Skeletal muscle tissue (tissue), 4 donors: ENCODE data around the gene BET1L. TPM values are rescaled to one million over a fixed set of nuclear protein-coding genes. Genes with fewer than 3 reads are reported as not detected.
"Not testable (repeated sequence)": the region's sequence is repeated elsewhere in the genome, so short reads cannot be mapped to it uniquely, and the experiment has no call there.

ENCODE experiments used
- H3K27ac ChIP-seq: one replicate; pipeline ENCODE4 v1.7.0; 2013; ENCODE audit warnings: mild to moderate bottlenecking, low read depth, low read length, inconsistent platforms
- H3K27me3 ChIP-seq, 3 donors: one replicate each; pipeline ENCODE4 v1.7.0; 2013; ENCODE audit warnings: low read length in 3 of 3; ENCODE audit not compliant: control insufficient read depth in 3 of 3, insufficient read depth in 3 of 3
- H3K36me3 ChIP-seq, 3 donors: one replicate each; pipeline ENCODE4 v1.7.0; 2013; ENCODE audit warnings: low read length in 3 of 3; ENCODE audit not compliant: control insufficient read depth in 3 of 3, insufficient read depth in 3 of 3
- H3K4me1 ChIP-seq, 3 donors: one replicate each; pipeline ENCODE4 v1.7.0; 2013; ENCODE audit warnings: low read length in 3 of 3, mild to moderate bottlenecking in 3 of 3; ENCODE audit not compliant: control insufficient read depth in 3 of 3, insufficient read depth in 3 of 3
- H3K4me3 ChIP-seq, 3 donors: one replicate each; pipeline ENCODE4 v1.7.0; 2013; ENCODE audit warnings: low read length in 3 of 3
- H3K9ac ChIP-seq, 3 donors: one replicate each; pipeline ENCODE4 v1.7.0; 2013; ENCODE audit warnings: low read length in 3 of 3, mild to moderate bottlenecking in 3 of 3, moderate library complexity in 2 of 3, low read depth in 1 of 3
- H3K9me3 ChIP-seq, 3 donors: one replicate each; pipeline ENCODE4 v1.7.0; 2013; ENCODE audit warnings: low read length in 3 of 3; ENCODE audit not compliant: control insufficient read depth in 3 of 3
- total RNA-seq: library from RNA; depleted of rRNA; stranded (reverse); fragments of >200 nt; gene quantifications from one replicate; pipeline ENCODE4 v1.2.3, GENCODE V29; 2014
- donor health status: Osteomylitis.

BET1L gene
- total RNA-seq, 1 donor from 2014 or later, result 8.9 TPM

GRCh38 chr11:249062-249461, 41.9 kb upstream of the BET1L start:
- no peak overlapping the region for H3K9ac ChIP-seq
- H3K27me3 ChIP-seq, result no peaks in the 10 kb centered on the region
- H3K27ac ChIP-seq, result no peak overlapping the region
- H3K36me3 ChIP-seq, result peaks cover 71 to 89% (median 86%) of the 10 kb centered on the region in 3 donors
- H3K9me3 ChIP-seq, result no peaks in the 10 kb centered on the region
- no peak overlapping the region for H3K4me3 ChIP-seq
- no peaks in the 10 kb centered on the region for H3K4me1 ChIP-seq

- H3K9me3 ChIP-seq, result no peaks in the 10 kb centered on the region
- H3K9ac ChIP-seq, result no peak overlapping the region
- no peak overlapping the region for H3K4me3 ChIP-seq
- H3K36me3 ChIP-seq, result peaks cover 57 to 75% (median 70%) of the 10 kb centered on the region in 3 donors
- H3K27me3 ChIP-seq, result no peaks in the 10 kb centered on the region
- H3K4me1 ChIP-seq, result peaks cover 13% of the 10 kb centered on the region in 3 donors
- no peak overlapping the region for H3K27ac ChIP-seq
These were observed 37.2 kb upstream of the BET1L start for GRCh38 chr11:244376-244775.

GRCh38 chr11:241634-242033, 34.4 kb upstream of the BET1L start:
- no peaks in the 10 kb centered on the region for H3K27me3 ChIP-seq
- H3K27ac ChIP-seq, result peak overlapping the region; percentile 68

GRCh38 chr11:240315-240714, 33.1 kb upstream of the BET1L start:
- Histone ChIP-seq H3K4me3 (no peak overlapping the region), H3K36me3 (peaks cover 25 to 40% (median 32%) of the 10 kb centered on the region in 3 donors), H3K27me3 (no peaks in the 10 kb centered on the region), H3K4me1 (peaks cover 29 to 35% (median 32%) of the 10 kb centered on the region in 3 donors), H3K9ac (no peak overlapping the region), H3K27ac (no peak overlapping the region), H3K9me3 (no peaks in the 10 kb centered on the region)

More at GRCh38 chr11:241634-242033, 34.4 kb upstream of the BET1L start:
- H3K4me1 ChIP-seq, result peaks cover 25 to 29% (median 28%) of the 10 kb centered on the region in 3 donors
- H3K9ac ChIP-seq, result peak overlapping the region; percentile 13 to 69 (median 42)
- H3K36me3 ChIP-seq, result peaks cover 36 to 53% (median 45%) of the 10 kb centered on the region in 3 donors
- H3K9me3 ChIP-seq, result no peaks in the 10 kb centered on the region
- H3K4me3 ChIP-seq, result peak overlapping the region in 1 of 3 donors; percentile 60

DNA sequence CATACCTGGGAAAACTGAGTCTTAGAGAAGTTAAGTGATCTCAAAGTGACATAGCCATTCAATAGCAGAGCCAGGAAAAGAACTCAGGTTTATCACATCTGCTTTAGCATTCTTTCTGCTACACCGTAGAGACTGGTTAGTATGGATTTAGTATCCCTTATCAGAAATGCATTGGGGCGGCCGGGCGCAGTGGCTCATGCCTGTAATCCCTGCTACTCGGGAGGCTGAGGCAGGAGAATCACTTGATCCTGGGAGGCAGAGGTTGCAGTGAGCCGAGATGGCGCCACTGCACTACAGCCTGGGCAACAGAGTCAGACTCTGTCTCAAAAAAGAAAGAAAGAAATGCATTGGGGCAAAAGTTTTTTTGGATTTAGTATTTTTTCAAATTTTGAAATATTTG, 31.1 kb upstream of the BET1L start:
- not testable (repeated sequence) for H3K27ac ChIP-seq, H3K27me3 ChIP-seq, H3K9me3 ChIP-seq, H3K9ac ChIP-seq
- peaks cover 11 to 25% (median 20%) of the 10 kb centered on the region in 3 donors for H3K36me3 ChIP-seq
- peaks cover 31 to 38% (median 36%) of the 10 kb centered on the region in 3 donors for H3K4me1 ChIP-seq
- peak overlapping the region in 1 of 3 donors; percentile 10 for H3K4me3 ChIP-seq

DNA sequence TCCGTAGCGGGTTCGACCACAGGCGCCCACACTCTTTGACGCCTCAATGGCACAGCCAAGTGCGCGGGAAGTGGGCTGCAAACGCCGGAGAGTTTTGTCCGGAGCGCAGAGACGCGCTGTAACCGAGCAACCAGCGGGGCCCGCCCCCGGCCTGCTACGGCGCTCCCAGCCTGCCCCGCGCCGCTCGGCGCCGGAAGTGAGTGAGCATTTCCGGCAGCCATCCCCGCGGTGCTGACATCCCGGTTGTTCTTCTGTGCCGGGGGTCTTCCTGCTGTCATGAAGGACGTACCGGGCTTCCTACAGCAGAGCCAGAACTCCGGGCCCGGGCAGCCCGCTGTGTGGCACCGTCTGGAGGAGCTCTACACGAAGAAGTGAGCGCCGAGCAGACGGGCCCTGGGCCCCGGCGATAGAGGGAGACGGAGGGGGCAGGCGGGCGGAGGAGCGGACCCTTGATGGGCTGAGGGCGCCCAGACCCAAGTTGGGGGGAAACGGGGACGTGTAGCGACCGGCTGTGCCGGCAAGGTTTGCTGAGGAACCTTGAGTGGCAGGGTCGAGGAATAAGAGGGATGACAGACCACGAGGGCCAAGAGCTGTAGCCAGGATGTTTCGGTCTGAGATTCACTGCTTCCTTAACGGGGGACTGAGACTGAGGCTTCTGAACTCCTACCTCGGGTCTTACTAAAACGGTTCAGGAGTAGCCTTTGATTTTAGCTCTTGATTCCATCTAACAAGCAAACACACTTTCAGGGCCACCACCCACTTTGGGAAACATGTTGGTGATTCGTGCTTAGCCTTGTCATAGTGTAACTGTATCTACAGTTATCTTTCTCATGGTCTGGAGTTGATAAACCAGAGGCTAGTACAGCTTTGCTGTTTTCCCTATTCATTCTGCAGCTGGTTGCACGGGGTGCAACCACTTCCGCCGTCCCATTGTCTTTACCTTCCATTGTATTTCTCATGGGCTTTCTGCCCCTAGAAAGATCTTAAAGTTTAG, 29.9 kb upstream of the BET1L start, which contains the start of gene PSMD13:
PSMD13 (plus strand) TSS at position 203 of the 994 bp plus-strand sequence; CDS start at position 277, 74 bp downstream.
- Histone ChIP-seq H3K4me1 (peaks cover 29 to 37% (median 34%) of the 10 kb centered on the region in 3 donors), H3K4me3 (peak within 1 kb of the TSS; percentile 97 to 100 (median 99)), H3K9me3 (no peaks in the 10 kb centered on the region), H3K27me3 (no peaks in the 10 kb centered on the region), H3K9ac (peak within 1 kb of the TSS; percentile 94 to 97 (median 96)), H3K27ac (peak within 1 kb of the TSS; percentile 96), H3K36me3 (peaks cover 14 to 24% (median 23%) of the 10 kb centered on the region in 3 donors)

DNA sequence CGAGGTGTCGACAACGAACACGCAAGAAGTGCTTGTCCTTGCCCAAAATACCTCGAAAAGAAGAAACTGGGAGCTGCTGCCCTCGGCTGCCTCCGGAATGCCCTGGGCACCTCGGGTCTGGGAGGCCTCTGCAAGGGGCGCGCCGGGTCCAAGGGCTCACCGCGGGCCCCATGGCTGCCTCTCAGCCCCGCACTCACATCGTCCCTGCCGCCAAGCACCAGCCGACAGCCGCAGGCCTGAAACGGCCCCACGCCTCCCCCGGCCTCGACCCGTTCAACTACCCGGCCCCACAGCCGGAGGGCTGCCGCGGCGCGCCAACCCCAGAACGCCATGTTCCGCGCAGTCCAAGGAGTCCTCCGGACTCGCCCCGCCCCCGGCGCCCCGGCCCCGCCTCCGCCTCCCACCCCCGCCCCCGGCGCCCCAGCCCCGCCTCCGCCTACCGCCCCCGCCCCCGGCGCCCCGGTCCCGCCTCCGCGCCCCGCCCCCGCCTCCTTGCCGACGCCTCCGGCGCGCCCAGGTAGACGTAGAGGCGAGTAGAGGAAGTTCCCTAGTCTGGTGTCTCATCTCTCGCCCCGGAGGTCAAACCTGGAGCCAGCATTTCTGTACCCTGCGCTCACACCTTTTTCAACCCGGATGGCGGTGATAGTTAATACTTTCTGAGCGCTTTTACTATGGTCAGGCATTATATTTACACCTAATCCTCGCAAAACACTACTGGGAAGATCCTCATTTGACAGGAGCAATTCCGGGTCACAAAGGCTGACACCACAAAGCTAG, 29.0 kb upstream of the BET1L start, which contains the start of gene SIRT3:
SIRT3 (minus strand) TSS at position 346 of the 777 bp plus-strand sequence; CDS start at position 332, 14 bp downstream.
- Histone ChIP-seq H3K4me3 (peak within 1 kb of the TSS; percentile 97 to 100 (median 99)), H3K4me1 (peaks cover 21 to 28% (median 25%) of the 10 kb centered on the region in 3 donors), H3K27ac (peak within 1 kb of the TSS; percentile 96), H3K36me3 (peaks cover 10 to 20% (median 15%) of the 10 kb centered on the region in 3 donors), H3K9me3 (no peaks in the 10 kb centered on the region), H3K27me3 (no peaks in the 10 kb centered on the region), H3K9ac (peak within 1 kb of the TSS; percentile 94 to 97 (median 96))

DNA sequence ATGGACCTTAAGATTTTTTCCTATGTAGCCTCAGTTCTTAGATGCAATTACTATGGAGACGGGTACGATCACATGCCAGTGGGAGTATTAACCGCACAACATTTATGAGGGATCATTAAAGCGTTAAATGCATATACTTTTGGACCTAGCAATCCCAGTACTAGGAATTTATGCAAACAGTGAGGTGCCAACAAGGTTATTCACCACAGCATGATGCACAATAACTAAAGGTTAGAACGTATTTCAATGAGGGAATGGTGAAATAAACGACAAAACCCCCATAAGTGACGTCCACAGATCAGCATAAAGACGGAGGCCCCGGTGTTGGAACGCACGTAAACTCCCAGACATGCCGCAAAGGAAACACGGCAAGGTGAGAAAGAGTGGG, 28.4 kb upstream of the BET1L start:
- Histone ChIP-seq H3K4me3 (peak overlapping the region; percentile 97 to 99 (median 97)), H3K27ac (peak overlapping the region; percentile 96), H3K9ac (peak overlapping the region; percentile 91 to 97 (median 96)), H3K9me3 (no peaks in the 10 kb centered on the region), H3K36me3 (peaks cover 10 to 17% (median 14%) of the 10 kb centered on the region in 3 donors), H3K4me1 (peaks cover 19 to 24% (median 23%) of the 10 kb centered on the region in 3 donors), H3K27me3 (no peaks in the 10 kb centered on the region)

- Histone ChIP-seq H3K4me3 (peak overlapping the region; percentile 97 to 99 (median 97)), H3K27me3 (no peaks in the 10 kb centered on the region), H3K4me1 (peaks cover 19 to 24% (median 23%) of the 10 kb centered on the region in 3 donors), H3K27ac (no peak overlapping the region), H3K9me3 (no peaks in the 10 kb centered on the region), H3K9ac (peak overlapping the region; percentile 91 to 97 (median 96)), H3K36me3 (peaks cover 12 to 18% (median 14%) of the 10 kb centered on the region in 3 donors)
These were observed 28.0 kb upstream of the BET1L start for GRCh38 chr11:235180-235579.
